ENCODE results near the gene GAPVD1. TPM values are rescaled to one million over a fixed set of nuclear protein-coding genes. Genes with fewer than 3 reads are reported as not detected.

GAPVD1 gene
- total RNA-seq, 1 experiment from 2014 or later = 70.3 TPM

DNA sequence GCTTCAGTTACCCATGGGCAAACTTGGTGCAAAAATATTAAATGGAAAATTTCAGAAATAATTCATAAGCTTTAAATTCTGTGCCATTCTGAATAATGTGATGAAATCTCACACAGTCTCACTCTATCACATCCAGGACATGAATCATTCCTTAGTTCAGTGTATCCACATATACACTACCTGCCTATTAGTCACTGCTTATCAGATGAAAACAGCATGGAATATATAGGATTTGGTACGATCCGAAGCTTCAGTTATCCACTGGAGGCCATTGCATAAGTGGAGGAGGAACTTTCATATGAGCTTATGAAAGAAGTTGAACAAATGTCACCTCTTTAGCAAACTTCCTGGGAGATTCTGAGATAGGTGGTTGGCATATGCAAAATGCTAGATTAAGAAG, 64.2 kb downstream of the GAPVD1 start:
- peak overlapping the region; percentile 44 for H3K4me2 ChIP-seq

DNA sequence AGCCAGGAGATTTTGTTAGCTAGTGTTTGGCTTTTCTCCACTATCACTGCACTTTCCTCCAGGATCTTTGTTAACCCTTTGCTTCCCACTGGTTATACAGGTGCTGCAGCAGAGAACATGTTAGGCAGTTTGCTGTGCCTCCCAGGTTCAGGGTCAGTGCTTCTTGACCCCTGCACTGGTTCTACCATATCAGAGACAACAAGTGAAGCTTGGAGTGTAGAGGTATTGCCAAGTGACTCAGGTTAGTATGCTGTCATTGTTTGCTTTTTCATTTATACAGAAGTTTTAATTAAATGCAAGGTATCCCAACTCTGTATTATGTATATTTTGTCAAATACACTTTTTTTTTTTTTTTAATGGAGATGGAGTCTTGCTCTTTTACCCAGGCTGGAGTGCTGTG, 68.4 kb downstream of the GAPVD1 start:
- TF ChIP-seq, protein P1, sequence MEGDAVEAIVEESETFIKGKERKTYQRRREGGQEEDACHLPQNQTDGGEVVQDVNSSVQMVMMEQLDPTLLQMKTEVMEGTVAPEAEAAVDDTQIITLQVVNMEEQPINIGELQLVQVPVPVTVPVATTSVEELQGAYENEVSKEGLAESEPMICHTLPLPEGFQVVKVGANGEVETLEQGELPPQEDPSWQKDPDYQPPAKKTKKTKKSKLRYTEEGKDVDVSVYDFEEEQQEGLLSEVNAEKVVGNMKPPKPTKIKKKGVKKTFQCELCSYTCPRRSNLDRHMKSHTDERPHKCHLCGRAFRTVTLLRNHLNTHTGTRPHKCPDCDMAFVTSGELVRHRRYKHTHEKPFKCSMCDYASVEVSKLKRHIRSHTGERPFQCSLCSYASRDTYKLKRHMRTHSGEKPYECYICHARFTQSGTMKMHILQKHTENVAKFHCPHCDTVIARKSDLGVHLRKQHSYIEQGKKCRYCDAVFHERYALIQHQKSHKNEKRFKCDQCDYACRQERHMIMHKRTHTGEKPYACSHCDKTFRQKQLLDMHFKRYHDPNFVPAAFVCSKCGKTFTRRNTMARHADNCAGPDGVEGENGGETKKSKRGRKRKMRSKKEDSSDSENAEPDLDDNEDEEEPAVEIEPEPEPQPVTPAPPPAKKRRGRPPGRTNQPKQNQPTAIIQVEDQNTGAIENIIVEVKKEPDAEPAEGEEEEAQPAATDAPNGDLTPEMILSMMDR (conservative IDR thresholded peaks at IDR 0.05) = no peak
- CTCF ChIA-PET = interaction anchor here (0.7 kb wide), 1 partner anchor 33 kb away, joined by 5 read pairs; no protein-coding TSS in a partner anchor
- H3K36me3 ChIP-seq (ENCODE audit: low read depth) = peaks cover 37% of the 10 kb centered on the region
- DNase-seq = peak in 1 of 2 experiments; percentile 56
- intact Hi-C loops (cut with micrococcal nuclease; ENCODE audit: unreplicated experiment) = loop anchor here (1.0 kb wide), 1 partner anchor 33 kb away; no protein-coding TSS in a partner anchor
- peaks cover 9% of the 10 kb centered on the region; the same call in 1 of the 2 replicates for H3K79me2 ChIP-seq (ENCODE audit: low read depth)
- H3K9me3 ChIP-seq (ENCODE audit: insufficient read depth, low read depth) = no peaks in the 10 kb centered on the region
- peak overlapping the region; percentile 52; the same call in 1 of the 2 replicates for H3K4me2 ChIP-seq
- no peaks in the 10 kb centered on the region for H3K9me2 ChIP-seq (ENCODE audit: insufficient read depth)
- peaks cover 46% of the 10 kb centered on the region for H3F3A ChIP-seq (ENCODE audit: insufficient read depth, low read depth)
- POLR2A ChIA-PET (ENCODE audit: unreplicated experiment) = interaction anchor here (0.7 kb wide), 1 partner anchor 126 kb away, joined by 6 read pairs; no protein-coding TSS in a partner anchor
- BruUV-seq (replicated peaks) = no TSS peak
- peaks cover 38% of the 10 kb centered on the region for H3K4me1 ChIP-seq (replicated peaks; ENCODE audit: insufficient read depth)
- no peaks in the 10 kb centered on the region for H4K20me1 ChIP-seq (ENCODE audit: insufficient read depth)
- H3K4me3 ChIP-seq = no peak overlapping the region
- H2AFZ ChIP-seq = no peak overlapping the region
- H3K27ac ChIP-seq = peak overlapping the region; percentile 69
- H3K27me3 ChIP-seq (ENCODE audit: insufficient read depth, low read depth) = no peaks in the 10 kb centered on the region

More for the DNA sequence above, 64.2 kb downstream of the GAPVD1 start:
- TF ChIP-seq, protein P1 (conservative IDR thresholded peaks at IDR 0.05) = no peak
- TF ChIP-seq EZH2 (IDR thresholded peaks at IDR 0.05; ENCODE audit: low read depth) = no peak
- Histone ChIP-seq H3F3A (ENCODE audit: insufficient read depth, low read depth) (peaks cover 57% of the 10 kb centered on the region), H3K4me3 (no peak overlapping the region), H3K79me2 (ENCODE audit: low read depth) (peaks cover 9% of the 10 kb centered on the region; the same call in 1 of the 2 replicates), H2AFZ (no peak overlapping the region), H3K36me3 (ENCODE audit: low read depth) (peaks cover 20% of the 10 kb centered on the region; the same call in 1 of the 2 replicates), H4K20me1 (ENCODE audit: insufficient read depth) (no peaks in the 10 kb centered on the region), H3K27me3 (ENCODE audit: insufficient read depth, low read depth) (no peaks in the 10 kb centered on the region), H3K4me1 (replicated peaks; ENCODE audit: insufficient read depth) (peaks cover 41% of the 10 kb centered on the region), H3K9me2 (ENCODE audit: insufficient read depth) (no peaks in the 10 kb centered on the region), H3K9me3 (ENCODE audit: insufficient read depth, low read depth) (no peaks in the 10 kb centered on the region), H3K27ac (peak overlapping the region; percentile 86)
- intact Hi-C loops (cut with micrococcal nuclease; ENCODE audit: unreplicated experiment) = no loop called here
- peak in 1 of 2 experiments; percentile 98 for DNase-seq
- ChIA-PET POLR2A (ENCODE audit: unreplicated experiment) (interaction anchor here (0.6 kb wide), 1 partner anchor 85 kb away, joined by 5 read pairs; the partner anchor contains the start of gene HSPA5), CTCF (interaction anchor here (1.5 kb wide), 1 partner anchor 85 kb away, joined by 4 read pairs; the partner anchor contains the start of gene HSPA5)
- no TSS peak for BruUV-seq (replicated peaks)

DNA sequence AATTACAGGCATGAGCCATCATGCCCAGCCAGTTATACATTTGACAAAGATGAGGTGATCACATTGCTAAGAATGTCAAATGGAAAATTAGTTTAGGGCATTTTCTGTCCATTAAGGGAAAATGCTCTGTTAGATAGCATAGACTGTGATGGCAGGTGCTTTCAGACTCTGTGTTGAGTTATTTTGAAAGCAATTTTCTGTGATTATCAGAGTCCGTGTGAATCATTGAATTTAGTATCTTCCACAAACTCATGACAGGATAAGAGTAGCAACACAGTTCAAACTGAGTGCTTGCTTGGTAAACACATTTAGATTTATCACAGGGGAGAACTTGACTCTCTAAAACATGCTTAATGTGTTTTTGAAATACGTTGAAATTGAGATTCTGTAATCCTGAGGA, 69.0 kb downstream of the GAPVD1 start:
- Histone ChIP-seq H3K27ac (no peak overlapping the region), H3F3A (ENCODE audit: insufficient read depth, low read depth) (peaks cover 40% of the 10 kb centered on the region), H3K4me1 (replicated peaks; ENCODE audit: insufficient read depth) (peaks cover 32% of the 10 kb centered on the region), H3K27me3 (ENCODE audit: insufficient read depth, low read depth) (no peaks in the 10 kb centered on the region), H4K20me1 (ENCODE audit: insufficient read depth) (no peaks in the 10 kb centered on the region), H3K4me2 (no peak overlapping the region), H3K9me2 (ENCODE audit: insufficient read depth) (no peaks in the 10 kb centered on the region), H2AFZ (no peak overlapping the region), H3K4me3 (no peak overlapping the region), H3K79me2 (ENCODE audit: low read depth) (peaks cover 9% of the 10 kb centered on the region; the same call in 1 of the 2 replicates), H3K9me3 (ENCODE audit: insufficient read depth, low read depth) (no peaks in the 10 kb centered on the region), H3K36me3 (ENCODE audit: low read depth) (peaks cover 38% of the 10 kb centered on the region)
- ChIA-PET POLR2A (ENCODE audit: unreplicated experiment) (no interaction called here), CTCF (interaction anchor here (0.7 kb wide), 1 partner anchor 33 kb away, joined by 5 read pairs; no protein-coding TSS in a partner anchor)
- no TSS peak for BruUV-seq (replicated peaks)
- DNase-seq = no peak
- intact Hi-C loops (cut with micrococcal nuclease; ENCODE audit: unreplicated experiment) = no loop called here
- TF ChIP-seq, protein P1 (conservative IDR thresholded peaks at IDR 0.05) = no peak
- TF ChIP-seq EZH2 (IDR thresholded peaks at IDR 0.05; ENCODE audit: low read depth) = no peak
